Measurements from ENCODE around the gene POM121C.
"Not testable (repeated sequence)": the region's sequence is repeated elsewhere in the genome, so short reads cannot be mapped to it uniquely, and the experiment has no call there.

Gene POM121C

DNA sequence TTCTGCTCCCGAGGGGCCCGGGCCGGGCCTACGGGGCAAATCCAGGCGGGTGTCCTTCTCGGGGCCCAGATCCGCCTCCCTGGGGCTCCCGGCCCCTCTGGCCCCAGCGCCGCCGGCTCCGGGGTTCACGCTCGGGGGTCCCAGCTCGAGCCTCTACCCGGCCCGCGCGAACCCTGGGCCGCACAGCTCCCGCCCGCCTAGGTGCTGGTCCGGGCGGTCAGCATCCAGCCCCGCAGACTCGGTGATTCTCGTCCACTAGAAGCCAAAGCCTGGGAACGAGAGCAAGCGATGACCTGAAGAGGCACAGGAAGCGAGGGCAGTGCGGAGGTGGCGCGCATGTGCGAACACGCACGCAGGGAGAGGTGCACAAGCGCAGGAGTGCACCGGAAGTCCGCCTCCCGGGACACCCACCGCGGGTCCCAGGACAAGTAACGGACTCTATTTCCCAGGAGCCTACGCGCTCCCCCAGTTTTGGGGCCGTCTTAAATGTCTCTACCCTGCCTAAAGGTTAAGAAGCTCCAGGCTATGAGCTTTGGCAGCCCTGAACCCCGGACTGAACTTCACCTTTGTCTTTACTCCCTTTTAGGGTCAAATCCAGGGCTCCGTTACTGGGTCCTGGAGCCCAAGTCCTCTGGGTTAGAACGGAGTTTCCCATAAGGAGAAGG, at the start of gene POM121C:
Gene POM121C, minus strand, starts transcription at position 321 of the 665 bp plus-strand sequence. CDS start 44,803 bp downstream, outside the sequence.
- DNase-seq (ENCODE audit: low spot score), result peak; percentile 84

DNA sequence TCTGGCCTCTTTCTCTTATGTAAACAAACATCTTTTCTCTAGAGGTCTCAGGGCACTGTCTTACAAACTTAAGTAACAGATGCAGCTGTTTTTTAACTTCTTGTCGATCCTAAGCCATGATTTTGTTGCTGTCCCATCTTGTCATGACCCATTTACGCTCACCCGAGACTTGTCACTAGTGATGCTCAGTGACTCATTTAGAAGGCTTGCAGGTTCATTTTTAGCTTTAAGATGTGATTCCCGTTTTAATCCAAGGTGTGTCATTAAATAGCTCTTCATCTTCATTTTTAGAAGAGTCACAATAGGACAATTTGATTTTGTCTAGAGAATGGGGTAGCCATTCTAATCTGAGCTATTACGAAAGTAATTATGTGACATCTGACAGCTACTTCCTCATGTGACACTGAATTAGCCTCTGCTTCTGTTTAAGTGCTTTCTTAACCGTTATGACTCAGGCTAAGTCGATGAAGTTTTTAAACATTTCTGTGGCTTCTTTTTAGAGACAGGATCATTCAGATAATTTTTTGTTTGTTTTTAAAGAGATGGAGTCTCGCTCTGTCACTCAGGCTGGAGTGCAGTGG, 48.7 kb upstream of the POM121C start:
- peak; percentile 62 for DNase-seq (ENCODE audit: low spot score)

DNA sequence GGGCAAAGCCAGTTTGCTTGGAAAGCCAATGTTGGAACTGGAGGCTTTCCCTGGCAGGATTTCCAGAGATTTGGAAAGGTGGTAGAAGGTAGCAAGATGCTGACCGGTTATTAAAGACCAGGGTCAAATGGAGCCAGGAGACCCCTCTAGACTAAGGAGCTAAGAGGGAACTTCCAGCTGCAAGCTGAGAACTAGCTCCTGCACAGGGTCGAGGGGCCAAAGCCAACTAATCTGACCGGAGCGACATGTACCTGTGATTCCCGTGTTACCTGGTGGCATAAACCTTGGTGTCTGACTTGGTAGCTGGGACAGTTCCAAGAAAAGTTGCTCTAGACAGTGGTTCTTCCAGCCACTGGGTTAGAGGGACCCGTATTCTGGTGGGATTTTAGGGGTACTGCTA, 47.8 kb upstream of the POM121C start:
- no peak for DNase-seq (ENCODE audit: low spot score)

DNA sequence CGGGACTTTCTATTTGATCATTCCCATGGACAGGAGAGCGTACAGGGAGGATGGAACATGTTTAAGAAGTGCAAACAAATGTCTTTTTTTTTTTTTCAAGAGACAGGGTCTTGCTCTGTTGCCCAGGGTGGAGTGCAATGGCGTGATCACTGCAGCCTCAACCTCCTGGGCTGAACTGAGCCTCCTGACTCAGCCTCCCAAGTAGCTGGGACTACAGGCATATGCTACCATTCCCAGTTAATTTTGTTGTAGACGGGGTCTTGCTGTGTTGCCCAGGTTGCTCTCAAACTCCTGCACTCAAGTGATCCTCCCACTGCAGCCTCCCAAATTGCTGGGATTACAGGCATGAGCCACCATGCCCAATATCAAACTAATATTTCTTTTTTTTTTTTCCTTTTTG, 46.5 kb upstream of the POM121C start:
- DNase-seq (ENCODE audit: low spot score), result no peak

- no peak for DNase-seq (ENCODE audit: low spot score)
Measured at GRCh38 chr7:75531359-75531821, 45.3 kb upstream of the POM121C start.

DNA sequence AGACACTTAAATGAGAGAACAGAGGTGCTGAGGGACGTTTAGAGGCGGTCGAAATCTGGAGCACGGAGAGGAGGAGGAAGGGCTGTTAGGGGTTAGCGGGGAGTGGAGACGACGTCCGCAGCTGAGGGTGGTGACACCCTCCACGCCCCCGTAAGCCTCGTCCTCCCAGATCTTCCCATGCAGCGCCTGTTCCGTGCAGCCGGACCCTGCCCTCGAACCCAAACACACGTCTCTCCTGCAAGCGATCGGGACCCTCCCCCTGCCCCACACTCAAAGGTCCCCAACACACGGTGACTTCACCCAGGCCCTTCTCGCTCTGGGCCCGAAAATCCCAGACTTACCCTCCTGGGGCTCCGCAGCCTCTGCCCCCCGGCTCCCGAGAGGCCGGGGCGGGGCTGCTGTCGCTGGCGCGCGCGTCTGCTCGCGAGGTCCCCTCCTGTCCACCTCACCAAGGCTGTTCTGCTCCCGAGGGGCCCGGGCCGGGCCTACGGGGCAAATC, 41.2 kb upstream of the POM121C start:
- not testable (repeated sequence) for DNase-seq (ENCODE audit: low spot score)

DNA sequence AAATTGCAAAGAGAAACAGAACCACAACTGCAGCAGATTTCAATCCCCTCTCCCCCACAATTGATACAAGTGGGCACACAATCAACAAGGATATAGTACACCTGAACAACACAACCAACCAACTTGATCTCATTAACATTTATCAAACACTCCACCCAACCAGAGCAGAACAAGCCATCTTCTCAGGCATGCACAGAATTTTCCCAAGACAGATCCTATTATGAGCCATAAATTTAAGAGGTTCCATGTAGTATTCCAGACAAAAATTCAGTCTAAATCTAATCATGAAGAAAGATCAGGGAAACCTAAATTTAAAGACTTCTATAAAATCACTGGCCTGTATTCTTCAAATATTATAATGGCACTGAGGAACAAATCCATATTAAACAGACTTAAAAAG, 35.6 kb upstream of the POM121C start:
- not testable (repeated sequence) for DNase-seq (ENCODE audit: low spot score)

- DNase-seq (ENCODE audit: low spot score), result not testable (repeated sequence)
Measured at GRCh38 chr7:75518842-75519241, 32.7 kb upstream of the POM121C start.

DNA sequence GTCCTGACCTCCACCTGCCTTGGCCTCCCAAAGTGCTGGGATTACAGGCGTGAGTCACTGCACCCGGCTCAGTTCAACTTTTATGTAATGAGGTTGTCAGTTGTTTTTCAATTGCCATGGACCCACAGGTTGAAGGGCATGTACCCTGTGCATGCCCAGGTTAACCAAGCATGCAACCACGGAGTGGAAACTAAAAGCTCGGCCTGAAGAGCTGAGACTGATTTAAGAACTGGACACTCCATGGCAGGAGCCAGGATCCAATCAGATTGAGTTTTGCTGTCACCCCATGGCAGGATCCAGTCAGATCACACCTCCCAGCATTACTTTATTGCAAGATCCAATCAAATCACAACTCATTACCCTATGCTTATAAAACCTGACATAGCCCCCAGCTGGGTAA, 22.9 kb upstream of the POM121C start:
- not testable (repeated sequence) for DNase-seq (ENCODE audit: low spot score)

- DNase-seq (ENCODE audit: low spot score), result not testable (repeated sequence)
Measured at GRCh38 chr7:75492020-75492419, 5.9 kb upstream of the POM121C start, which contains the start of gene SPDYE5. TSS of gene SPDYE5 (plus strand) at chr7:75492320. CDS start at chr7:75494048, 1,728 bp downstream.

GRCh38 chr7:75485355-75485978, 632 bp downstream of the POM121C start:
- not testable (repeated sequence) for DNase-seq (ENCODE audit: low spot score)

DNA sequence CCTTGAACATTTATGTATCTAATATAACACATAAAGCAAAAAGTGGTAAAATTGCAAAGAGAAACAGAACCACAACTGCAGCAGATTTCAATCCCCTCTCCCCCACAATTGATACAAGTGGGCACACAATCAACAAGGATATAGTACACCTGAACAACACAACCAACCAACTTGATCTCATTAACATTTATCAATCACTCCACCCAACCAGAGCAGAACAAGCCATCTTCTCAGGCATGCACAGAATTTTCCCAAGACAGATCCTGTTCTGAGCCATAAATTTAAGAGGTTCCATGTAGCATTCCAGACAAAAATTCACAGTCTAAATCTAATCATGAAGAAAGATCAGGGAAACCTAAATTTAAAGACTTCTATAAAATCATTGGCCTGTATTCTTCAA, 5.8 kb downstream of the POM121C start:
- not testable (repeated sequence) for DNase-seq (ENCODE audit: low spot score)

- DNase-seq (ENCODE audit: low spot score), result not testable (repeated sequence)
Measured at GRCh38 chr7:75477457-75477856, 8.6 kb downstream of the POM121C start.

DNA sequence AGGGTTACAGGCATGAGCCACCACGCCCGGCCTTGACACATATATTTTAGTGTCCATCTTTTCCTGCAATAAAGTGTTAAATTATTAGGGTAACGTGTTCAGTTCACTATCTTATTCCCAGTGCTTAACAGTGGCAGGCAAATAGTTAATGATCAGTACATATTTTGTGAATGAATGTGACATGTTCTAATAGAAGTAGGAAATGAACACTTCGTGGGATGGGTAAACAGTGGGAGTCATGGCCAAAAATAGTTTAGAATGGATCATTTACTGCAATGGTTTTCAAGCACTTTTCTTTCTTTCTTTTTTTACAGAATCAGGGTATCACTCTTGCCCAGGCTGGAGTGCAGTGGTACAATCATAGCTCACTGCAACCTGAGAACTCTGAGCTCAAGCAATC, 15.9 kb downstream of the POM121C start:
- not testable (repeated sequence) for DNase-seq (ENCODE audit: low spot score)

GRCh38 chr7:75460541-75460940, 25.6 kb downstream of the POM121C start:
- not testable (repeated sequence) for DNase-seq (ENCODE audit: low spot score)

DNA sequence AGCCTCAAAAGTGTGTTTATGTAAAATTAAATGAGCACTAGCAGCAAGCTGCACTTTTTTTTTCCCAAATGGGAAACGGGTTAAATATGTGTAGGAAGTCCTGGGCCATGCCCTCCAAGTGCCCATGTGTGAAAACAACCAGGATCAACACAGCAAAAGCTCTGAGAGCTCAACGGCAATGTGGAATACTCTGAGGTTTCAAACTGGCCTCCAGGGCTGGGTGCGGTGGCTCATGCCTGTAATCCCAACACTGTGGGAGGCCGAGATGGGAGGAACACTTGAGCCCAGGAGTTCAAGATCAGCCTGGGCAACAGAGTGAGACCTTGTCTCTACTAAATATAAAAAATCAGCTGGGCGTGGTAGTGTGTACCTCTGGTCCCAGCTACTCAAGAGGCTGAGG, 28.1 kb downstream of the POM121C start:
- not testable (repeated sequence) for DNase-seq (ENCODE audit: low spot score)

DNA sequence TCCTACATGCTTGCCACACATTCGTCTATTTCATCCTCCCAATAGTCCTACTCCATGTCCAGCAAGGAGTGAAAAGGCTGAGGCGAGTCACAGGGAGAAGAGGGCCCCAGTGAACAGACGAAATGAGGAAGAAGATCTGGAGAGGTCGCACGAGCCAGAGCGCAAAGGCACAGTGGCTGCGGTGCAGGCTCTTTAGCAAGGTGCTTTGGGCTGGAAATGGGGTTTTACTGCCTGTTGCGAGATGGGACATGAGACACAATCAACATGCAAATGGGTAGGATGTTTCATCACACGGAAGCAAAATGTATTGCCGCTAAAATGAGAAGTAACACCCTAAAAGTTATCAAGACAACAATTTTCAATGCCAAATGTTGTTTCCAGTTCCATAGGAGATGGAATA, 29.7 kb downstream of the POM121C start:
- DNase-seq (ENCODE audit: low spot score), result not testable (repeated sequence)

DNA sequence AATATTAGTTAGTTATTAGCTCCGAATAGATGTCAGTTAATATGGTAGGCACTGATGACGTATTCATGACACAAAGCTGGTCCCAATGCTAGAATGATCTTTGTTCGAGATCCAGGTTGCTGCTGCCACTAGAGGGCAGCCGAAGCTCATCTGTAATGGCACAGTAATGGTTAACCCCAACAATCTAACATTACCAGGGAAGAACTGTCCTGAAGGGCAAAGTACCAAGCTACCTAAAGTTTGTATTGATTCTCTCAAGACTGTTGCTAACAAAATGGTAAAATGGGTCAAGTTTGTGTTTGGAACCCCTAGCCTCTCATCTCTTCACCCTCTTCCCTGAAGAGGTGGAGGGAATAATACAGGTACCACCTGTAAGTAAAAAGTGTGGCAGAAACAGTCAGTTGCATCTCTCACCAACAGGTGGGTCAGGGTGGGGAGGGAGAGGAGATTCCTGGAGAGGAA, 33.6 kb downstream of the POM121C start:
- not testable (repeated sequence) for DNase-seq (ENCODE audit: low spot score)

DNA sequence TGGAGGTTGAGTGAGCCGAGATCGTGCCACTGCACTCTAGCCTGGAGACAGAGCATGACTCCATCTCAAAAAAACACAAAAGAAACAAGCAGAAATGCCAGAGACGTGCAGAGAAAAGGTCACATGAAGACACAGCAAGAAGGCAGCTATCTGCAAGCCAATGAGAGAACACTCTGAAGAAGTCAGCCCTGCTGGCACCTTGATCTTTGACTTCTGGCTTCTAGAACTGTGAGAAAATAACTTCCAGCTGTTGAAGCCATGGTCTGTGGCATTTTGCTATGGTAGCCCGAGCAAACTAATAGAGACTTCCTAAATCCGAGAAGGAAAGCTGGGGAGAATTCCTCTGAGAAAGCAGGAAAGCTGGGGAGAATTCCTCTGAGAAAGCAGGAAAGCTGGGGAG, 36.2 kb downstream of the POM121C start:
- not testable (repeated sequence) for DNase-seq (ENCODE audit: low spot score)

GRCh38 chr7:75442465-75443111, 43.5 kb downstream of the POM121C start:
- DNase-seq (ENCODE audit: low spot score), result peak; percentile 14

DNA sequence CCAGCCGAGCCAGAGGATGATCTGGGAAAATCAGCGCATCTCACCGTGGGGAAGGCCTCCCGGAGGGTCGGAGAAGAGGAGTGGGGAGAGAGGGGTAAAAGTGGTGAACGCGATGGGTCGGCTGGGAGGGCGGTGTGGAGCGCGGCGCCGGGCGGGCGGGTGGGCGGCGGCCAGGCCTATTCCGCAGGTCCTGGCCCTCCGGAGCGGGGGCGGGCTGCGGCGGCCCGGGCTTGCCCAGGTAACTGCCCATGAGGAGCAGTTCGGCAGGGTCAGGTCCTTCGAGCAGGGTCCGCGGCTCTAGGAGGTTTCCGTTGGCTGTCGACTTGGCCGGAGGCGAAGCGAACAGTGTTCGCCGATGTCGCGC, 44.0 kb downstream of the POM121C start:
- DNase-seq (ENCODE audit: low spot score), result not testable (repeated sequence)

GRCh38 chr7:75439000-75439399, 47.1 kb downstream of the POM121C start:
- DNase-seq (ENCODE audit: low spot score), result not testable (repeated sequence)
